ENCODE results near the gene RNU2-1.
"Not testable (repeated sequence)": the region's sequence is repeated elsewhere in the genome, so short reads cannot be mapped to it uniquely, and the experiment has no call there.

RNU2-1 gene

GRCh38 chr17:43233877-43234276, at the start of gene RNU2-1:
TSS of gene RNU2-1 (minus strand) at chr17:43233977.
- DNase-seq, result not testable (repeated sequence)

GRCh38 chr17:43272914-43273313, 39.1 kb upstream of the RNU2-1 start:
- not testable (repeated sequence) for DNase-seq

GRCh38 chr17:43272483-43272882, 38.7 kb upstream of the RNU2-1 start:
- DNase-seq, result not testable (repeated sequence)

DNA sequence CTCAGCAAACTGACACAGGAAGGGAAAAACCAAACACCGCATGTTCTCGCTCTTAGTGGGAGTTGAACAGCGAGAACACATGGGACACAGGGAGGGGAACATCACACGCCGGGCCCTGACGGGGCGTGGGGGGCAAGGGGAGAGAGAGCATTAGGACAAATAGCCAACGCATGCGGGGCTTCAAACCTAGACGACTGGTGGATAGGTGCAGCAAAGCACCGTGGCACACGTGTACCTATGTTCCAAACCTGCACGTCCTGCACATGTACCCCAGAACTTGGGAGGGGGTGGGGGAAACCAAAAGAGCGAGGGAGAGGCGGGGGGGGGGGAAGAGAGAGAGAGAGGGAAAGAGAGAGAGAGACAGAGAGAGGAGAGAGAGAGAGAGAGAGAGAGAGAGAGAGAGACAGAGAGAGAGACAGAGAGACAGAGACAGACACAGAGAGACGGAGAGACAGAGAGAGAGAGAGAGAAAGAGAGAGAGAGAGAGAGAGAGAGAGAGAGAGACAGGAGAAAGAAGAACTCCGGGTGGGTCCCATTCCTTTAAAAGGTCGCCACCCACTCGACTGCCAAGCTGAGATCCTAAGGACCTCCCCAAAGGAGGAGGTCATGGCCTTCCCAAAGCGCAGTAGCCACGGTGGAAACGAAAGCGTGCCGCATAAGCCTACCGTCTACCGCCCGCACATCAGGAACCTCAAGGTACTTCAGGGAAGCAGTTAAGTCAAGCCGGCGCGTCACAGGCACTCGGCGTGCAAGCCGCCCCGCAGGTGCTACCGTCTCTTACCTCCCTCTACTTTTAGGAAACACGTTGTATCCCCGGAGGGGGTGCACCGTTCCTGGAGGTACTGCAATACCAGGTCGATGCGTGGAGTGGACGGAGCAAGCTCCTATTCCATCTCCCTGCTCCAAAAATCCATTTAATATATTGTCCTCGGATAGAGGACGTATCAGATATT, 37.1 kb upstream of the RNU2-1 start:
- DNase-seq, result not testable (repeated sequence)

GRCh38 chr17:43246456-43246855, 12.7 kb upstream of the RNU2-1 start:
- not testable (repeated sequence) for DNase-seq

DNA sequence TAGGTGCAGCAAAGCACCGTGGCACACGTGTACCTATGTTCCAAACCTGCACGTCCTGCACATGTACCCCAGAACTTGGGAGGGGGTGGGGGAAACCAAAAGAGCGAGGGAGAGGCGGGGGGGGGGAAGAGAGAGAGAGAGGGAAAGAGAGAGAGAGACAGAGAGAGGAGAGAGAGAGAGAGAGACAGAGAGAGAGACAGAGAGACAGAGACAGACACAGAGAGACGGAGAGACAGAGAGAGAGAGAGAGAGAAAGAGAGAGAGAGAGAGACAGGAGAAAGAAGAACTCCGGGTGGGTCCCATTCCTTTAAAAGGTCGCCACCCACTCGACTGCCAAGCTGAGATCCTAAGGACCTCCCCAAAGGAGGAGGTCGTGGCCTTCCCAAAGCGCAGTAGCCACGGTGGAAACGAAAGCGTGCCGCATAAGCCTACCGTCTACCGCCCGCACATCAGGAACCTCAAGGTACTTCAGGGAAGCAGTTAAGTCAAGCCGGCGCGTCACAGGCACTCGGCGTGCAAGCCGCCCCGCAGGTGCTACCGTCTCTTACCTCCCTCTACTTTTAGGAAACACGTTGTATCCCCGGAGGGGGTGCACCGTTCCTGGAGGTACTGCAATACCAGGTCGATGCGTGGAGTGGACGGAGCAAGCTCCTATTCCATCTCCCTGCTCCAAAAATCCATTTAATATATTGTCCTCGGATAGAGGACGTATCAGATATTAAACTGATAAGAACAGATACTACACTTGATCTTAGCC, 7.0 kb upstream of the RNU2-1 start:
- not testable (repeated sequence) for DNase-seq

DNA sequence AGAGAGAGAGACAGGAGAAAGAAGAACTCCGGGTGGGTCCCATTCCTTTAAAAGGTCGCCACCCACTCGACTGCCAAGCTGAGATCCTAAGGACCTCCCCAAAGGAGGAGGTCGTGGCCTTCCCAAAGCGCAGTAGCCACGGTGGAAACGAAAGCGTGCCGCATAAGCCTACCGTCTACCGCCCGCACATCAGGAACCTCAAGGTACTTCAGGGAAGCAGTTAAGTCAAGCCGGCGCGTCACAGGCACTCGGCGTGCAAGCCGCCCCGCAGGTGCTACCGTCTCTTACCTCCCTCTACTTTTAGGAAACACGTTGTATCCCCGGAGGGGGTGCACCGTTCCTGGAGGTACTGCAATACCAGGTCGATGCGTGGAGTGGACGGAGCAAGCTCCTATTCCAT, 5.8 kb upstream of the RNU2-1 start:
- not testable (repeated sequence) for DNase-seq

GRCh38 chr17:43233263-43233662, 514 bp downstream of the RNU2-1 start:
- DNase-seq, result not testable (repeated sequence)

GRCh38 chr17:43232021-43232699, 1.6 kb downstream of the RNU2-1 start:
- DNase-seq, result not testable (repeated sequence)

DNA sequence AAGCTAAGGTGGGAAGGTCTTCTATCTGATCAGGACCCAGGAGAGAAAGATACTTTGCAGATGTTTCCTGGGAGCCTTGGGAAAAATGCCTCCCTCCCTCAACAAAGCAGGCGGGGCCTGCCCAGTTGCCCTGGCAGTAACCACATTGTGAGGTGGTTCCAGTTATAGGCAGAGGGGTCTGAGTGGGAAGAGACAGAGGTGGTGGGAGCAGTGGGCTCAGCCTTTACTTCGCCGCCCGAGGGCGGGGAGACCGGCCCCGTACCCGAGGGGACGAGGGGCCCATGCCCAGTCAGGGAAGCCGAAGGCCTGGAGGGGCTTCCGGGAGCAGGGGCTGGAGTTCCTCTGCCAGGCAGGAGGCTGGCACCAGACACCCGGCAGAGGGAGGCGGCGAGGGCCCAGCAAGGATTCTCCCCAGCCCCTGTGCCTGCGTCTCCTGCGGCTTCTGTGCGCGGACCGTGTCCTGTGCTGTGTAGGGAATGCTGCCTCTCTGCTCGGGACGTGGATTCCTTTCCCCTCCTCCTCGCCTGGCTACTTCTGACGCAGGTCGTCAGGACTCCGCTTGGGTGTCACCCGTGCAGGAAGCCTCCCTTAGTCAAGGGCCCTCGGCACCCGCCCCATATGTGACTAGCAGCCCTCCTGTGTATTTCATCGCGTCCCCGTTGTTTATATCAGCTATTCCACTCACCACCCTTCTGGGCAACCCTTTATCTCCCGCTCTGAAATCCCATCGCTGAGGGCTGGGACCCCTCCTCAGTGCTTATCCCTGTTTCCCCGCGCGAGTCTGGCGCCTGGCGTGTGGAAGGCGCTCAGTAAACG, 2.4 kb downstream of the RNU2-1 start:
- DNase-seq, result not testable (repeated sequence)

- not testable (repeated sequence) for DNase-seq
Measured at GRCh38 chr17:43228020-43228782, 5.6 kb downstream of the RNU2-1 start, which contains the start of gene CCDC200. TSS of gene CCDC200 (minus strand) at chr17:43228623. CDS start at chr17:43228554, 69 bp downstream.

GRCh38 chr17:43226393-43226792, 7.4 kb downstream of the RNU2-1 start:
- DNase-seq, result no peak

GRCh38 chr17:43224146-43224705, 9.6 kb downstream of the RNU2-1 start:
- DNase-seq, result no peak

GRCh38 chr17:43220511-43221125, 13.2 kb downstream of the RNU2-1 start:
- no peak for DNase-seq

DNA sequence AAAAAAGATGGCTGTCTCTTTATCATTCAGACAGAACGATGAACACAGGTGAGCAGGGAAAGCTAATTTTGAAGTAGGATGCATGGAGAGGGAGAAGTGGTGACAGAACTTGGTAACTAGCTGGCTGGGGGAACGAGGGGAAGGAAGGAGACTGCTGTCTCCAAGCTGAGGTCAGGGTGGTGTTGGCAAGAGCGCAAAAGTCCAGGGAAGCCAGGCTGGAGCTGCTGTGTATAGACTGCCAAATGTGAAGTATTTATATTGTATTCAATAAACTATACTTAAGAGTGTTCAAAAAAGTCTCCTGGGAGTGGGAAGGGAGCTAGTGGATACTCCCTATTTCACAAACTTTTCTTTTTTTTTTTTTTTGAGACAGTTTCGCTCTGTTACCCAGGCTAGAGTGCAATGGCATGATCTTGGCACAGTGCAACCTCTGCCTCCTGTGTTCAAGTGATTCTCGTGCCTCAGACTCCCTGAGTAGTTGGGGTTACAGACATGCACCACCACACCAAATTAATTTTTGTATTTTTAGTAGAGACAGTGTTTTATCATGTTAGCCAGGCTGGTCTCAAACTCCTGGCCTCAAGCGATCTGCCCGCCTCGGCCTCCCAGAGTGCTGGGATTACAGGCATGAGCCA, 13.9 kb downstream of the RNU2-1 start:
- DNase-seq, result no peak

DNA sequence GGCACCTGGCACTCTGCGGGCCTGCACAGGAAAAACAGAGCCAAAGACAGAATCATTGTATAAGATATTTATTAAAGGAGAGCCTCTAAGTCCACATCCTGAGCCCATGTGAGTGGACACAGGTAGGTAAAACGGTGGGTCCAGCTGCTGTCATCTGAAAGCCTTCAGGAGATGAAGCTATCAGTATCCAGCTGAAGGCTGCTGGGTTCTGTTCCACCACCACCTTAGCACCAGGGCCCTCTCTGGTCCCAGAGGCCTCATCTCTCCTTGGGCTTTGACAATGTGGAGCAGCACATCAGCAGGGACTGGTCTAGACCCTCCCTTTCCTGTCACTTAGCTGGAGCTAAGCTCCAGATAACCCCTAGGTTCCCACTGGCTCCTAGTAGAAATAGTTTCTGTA, 14.8 kb downstream of the RNU2-1 start:
- no peak for DNase-seq

GRCh38 chr17:43217614-43218087, 16.1 kb downstream of the RNU2-1 start:
- no peak for DNase-seq

DNA sequence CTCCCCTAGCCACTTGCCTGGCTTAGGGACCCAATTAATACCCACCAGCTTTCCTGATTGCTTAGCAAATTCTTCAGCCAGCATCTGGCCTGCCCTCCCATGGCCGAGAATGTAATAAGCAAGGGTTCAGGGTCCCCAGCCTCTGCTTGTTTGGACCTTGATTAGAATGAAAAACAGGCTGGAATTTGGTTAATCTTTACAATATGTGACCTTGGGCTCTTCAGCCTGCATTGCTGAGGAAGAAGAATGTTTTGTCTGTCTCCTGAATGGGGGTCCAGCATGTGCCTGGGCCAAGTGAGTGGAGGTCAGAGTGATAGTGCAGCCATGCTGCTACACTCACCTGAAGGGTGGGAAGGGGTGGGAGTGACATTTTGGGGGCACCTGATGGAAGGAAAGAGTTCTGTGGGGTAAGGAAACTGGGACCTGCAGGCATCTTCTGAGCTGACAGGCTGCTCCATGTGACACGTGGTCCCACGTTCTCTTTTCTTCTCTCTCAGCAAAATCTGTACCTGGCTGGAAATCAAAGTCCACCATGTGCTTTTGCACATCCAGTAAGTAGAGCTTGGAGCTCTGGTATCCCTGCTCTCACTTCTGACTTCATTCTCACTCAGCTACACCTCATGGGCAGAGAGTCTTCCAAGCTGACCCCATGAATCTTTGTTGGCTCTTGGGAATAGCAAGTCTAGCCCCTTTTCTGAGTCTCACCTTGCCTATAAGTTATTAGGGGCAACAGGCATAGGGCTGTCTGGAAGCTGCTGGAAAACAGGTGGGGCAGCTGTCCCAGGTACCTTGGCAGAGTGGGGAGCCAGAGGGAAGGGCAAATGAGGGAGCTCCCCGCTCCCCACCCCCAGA, 16.8 kb downstream of the RNU2-1 start:
- DNase-seq, result no peak

DNA sequence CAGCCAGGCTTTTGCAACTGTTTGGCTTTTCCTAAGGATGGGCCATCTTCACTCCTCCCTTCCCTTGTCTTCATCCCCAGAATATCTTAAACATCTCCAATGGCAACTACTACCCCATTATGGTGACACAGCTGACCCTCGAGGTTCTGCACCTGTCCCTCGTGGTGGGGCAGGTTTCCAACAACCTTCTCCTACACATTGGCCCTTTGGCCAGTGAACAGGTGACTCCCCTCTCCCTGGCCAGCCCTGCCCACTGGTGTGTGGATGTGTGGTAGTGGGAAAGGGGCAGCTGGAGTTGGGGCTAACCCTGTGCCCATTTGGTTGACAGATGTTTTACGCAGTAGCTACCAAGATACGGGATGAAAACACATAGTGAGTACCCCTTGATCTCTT, 17.4 kb downstream of the RNU2-1 start:
- no peak for DNase-seq
